GM21526 (cell line): ENCODE measurements around the gene ZKSCAN2.

Experiments
- ATAC-seq: cut with Tn5 transposase; IDR thresholded peaks from one replicate; pipeline ENCODE4 v1.9.1; 2021; ENCODE audit warnings: moderate library complexity; ENCODE audit not compliant: unreplicated experiment, low FRiP score

The ZKSCAN2 gene

GRCh38 chr16:25257470-25257955, at the start of gene ZKSCAN2:
ZKSCAN2 (minus strand) TSS chr16:25257845; CDS start chr16:25257127, 718 bp downstream.
- peak; percentile 80 for ATAC-seq

- no peak for ATAC-seq
These were observed 42.3 kb upstream of the ZKSCAN2 start for GRCh38 chr16:25299792-25300590.

- ATAC-seq = no peak
These were observed 40.7 kb upstream of the ZKSCAN2 start for GRCh38 chr16:25298165-25298872.

GRCh38 chr16:25297151-25297787, 39.6 kb upstream of the ZKSCAN2 start:
- no peak for ATAC-seq

GRCh38 chr16:25291580-25291979, 33.9 kb upstream of the ZKSCAN2 start:
- ATAC-seq = no peak

- no peak for ATAC-seq
These were observed 31.8 kb upstream of the ZKSCAN2 start for GRCh38 chr16:25289466-25289865.

- no peak for ATAC-seq
These were observed 21.8 kb upstream of the ZKSCAN2 start for GRCh38 chr16:25279491-25279890.

GRCh38 chr16:25271421-25271820, 13.8 kb upstream of the ZKSCAN2 start:
- no peak for ATAC-seq

- ATAC-seq = no peak
These were observed 12.9 kb upstream of the ZKSCAN2 start for GRCh38 chr16:25270577-25270976.

- ATAC-seq = no peak
These were observed 12.2 kb upstream of the ZKSCAN2 start for GRCh38 chr16:25269879-25270278.

- ATAC-seq = no peak
These were observed 8.3 kb upstream of the ZKSCAN2 start for GRCh38 chr16:25265968-25266367.

- no peak for ATAC-seq
These were observed 7.0 kb upstream of the ZKSCAN2 start for GRCh38 chr16:25264597-25264996.

- ATAC-seq = no peak
These were observed 2.8 kb upstream of the ZKSCAN2 start for GRCh38 chr16:25260416-25260815.

GRCh38 chr16:25258861-25259179, 1.2 kb upstream of the ZKSCAN2 start:
- ATAC-seq = no peak

- peak; percentile 51 for ATAC-seq
These were observed 563 bp upstream of the ZKSCAN2 start for GRCh38 chr16:25257956-25258860.

GRCh38 chr16:25256695-25257469, 763 bp downstream of the ZKSCAN2 start:
- peak; percentile 3 for ATAC-seq

- ATAC-seq = no peak
These were observed 4.3 kb downstream of the ZKSCAN2 start for GRCh38 chr16:25253322-25253721.

- ATAC-seq = no peak
These were observed 7.2 kb downstream of the ZKSCAN2 start for GRCh38 chr16:25250467-25250866.

- no peak for ATAC-seq
These were observed 21.7 kb downstream of the ZKSCAN2 start for GRCh38 chr16:25235991-25236390.

- no peak for ATAC-seq
These were observed 29.3 kb downstream of the ZKSCAN2 start for GRCh38 chr16:25228372-25228771.
